Gastroesophageal sphincter (tissue), 4 donors: Measurements from ENCODE around the gene EEFSEC. TPM values are rescaled to one million over a fixed set of nuclear protein-coding genes. Genes with fewer than 3 reads are reported as not detected.
"Not testable (repeated sequence)": the region's sequence is repeated elsewhere in the genome, so short reads cannot be mapped to it uniquely, and the experiment has no call there.

Source experiments
- ATAC-seq: fragments of 150-250 bp; one replicate; pipeline ENCODE4 v1.9.1; 2016; ENCODE audit warnings: mild to moderate bottlenecking, moderate library complexity
- H3K27ac ChIP-seq, 4 donors: fragments of 200-600 bp; sonication (generic) in 3 of 4; 1 replicate in 3 of 4; 2 replicates in 1 of 4; pipeline ENCODE4 v1.5.1; 2016 to 2019
- H3K27me3 ChIP-seq: fragments of 200-600 bp; sonication (generic); one replicate; pipeline ENCODE4 v1.5.1; 2019
- H3K36me3 ChIP-seq, 2 donors: fragments of 200-600 bp; sonication (generic); one replicate each; pipeline ENCODE4 v1.5.1; 2019; ENCODE audit warnings: control low read depth in 1 of 2
- H3K4me1 ChIP-seq, 3 donors: fragments of 200-600 bp; sonication (generic); 1 replicate in 2 of 3; 2 replicates in 1 of 3; pipeline ENCODE4 v1.5.1; 2016 to 2019; ENCODE audit warnings: control low read depth in 2 of 3
- H3K4me3 ChIP-seq, 2 donors: fragments of 200-600 bp; sonication (generic); one replicate each; pipeline ENCODE4 v1.5.1; 2019; ENCODE audit warnings: mild to moderate bottlenecking in 1 of 2, moderate library complexity in 1 of 2
- H3K9me3 ChIP-seq, 3 donors: fragments of 200-600 bp; sonication (generic); one replicate each; pipeline ENCODE4 v1.5.1; 2017 to 2019; ENCODE audit warnings: control low read depth in 2 of 3
- CTCF ChIP-seq, 4 experiments: fragments of 200-600 bp in 2 of 4; fragments of 450-650 bp in 2 of 4; sonication (generic) in 1 of 4; IDR thresholded peaks; one replicate each; pipeline ENCODE4 v1.5.1; 2017 to 2019; ENCODE audit warnings: antibody characterized with exemption in 4 of 4, mild to moderate bottlenecking in 2 of 4, moderate library complexity in 2 of 4
- EP300 ChIP-seq: sonication (generic); formaldehyde crosslinking; IDR thresholded peaks from one replicate; pipeline ENCODE4 v1.6.1; 2017; ENCODE audit warnings: antibody characterized with exemption, mild to moderate bottlenecking
- POLR2A ChIP-seq, 2 donors: fragments of 450-650 bp; IDR thresholded peaks; one replicate each; pipeline ENCODE4 v1.6.1; 2017; ENCODE audit warnings: antibody characterized with exemption in 2 of 2, mild to moderate bottlenecking in 2 of 2, moderate library complexity in 1 of 2
- POLR2AphosphoS5 ChIP-seq: sonication (generic); formaldehyde crosslinking; IDR thresholded peaks from one replicate; pipeline ENCODE4 v1.6.1; 2017; ENCODE audit warnings: antibody characterized with exemption
- WGBS, 2 donors: methylation state at CpG; one replicate each; pipeline ENCODE4 v1.1.5; 2018; ENCODE audit warnings: low coverage in 1 of 2; 5-methylcytosine and 5-hydroxymethylcytosine counted together
- total RNA-seq, 4 donors: library from RNA; depleted of rRNA; stranded (reverse); fragments of >200 nt; gene quantifications; one replicate each; pipeline ENCODE4 v1.1.0, GENCODE V29; 2016

Gene EEFSEC
- total RNA-seq, 4 donors from 2014 or later: 5.8 to 16.5 (median 11.4) TPM

GRCh38 chr3:128152419-128153155 lies 694 bp upstream of the EEFSEC start:
- Histone ChIP-seq H3K27me3 (no peaks in the 10 kb centered on the region), H3K36me3 (peaks cover 0 to 10% of the 10 kb centered on the region in 2 donors), H3K4me3 (peak overlapping the region; percentile 82 to 95), H3K27ac (peak overlapping the region; percentile 79 to 96 (median 92)), H3K4me1 (peaks cover 0 to 16% (median 0%) of the 10 kb centered on the region in 3 donors), H3K9me3 (no peaks in the 10 kb centered on the region)
- TF ChIP-seq EP300: no peak
- TF ChIP-seq POLR2A (IDR thresholded peaks at IDR 0.05): no peak
- no peak for TF ChIP-seq POLR2AphosphoS5
- no peak for TF ChIP-seq CTCF (IDR thresholded peaks at IDR 0.05)
- 80% methylated on average over 2 of the region's 29 CpGs; no CpG with 5 or more reads in 1 of the 2 donors for WGBS, 2 donors
- peak; percentile 53 for ATAC-seq

GRCh38 chr3:128154354-128154753 lies 1.1 kb downstream of the EEFSEC start:
- ATAC-seq: not testable (repeated sequence)
- peak overlapping the region in 2 of 4 donors; percentile 90 to 96 for H3K27ac ChIP-seq

GRCh38 chr3:128155616-128156360 lies 2.5 kb downstream of the EEFSEC start:
- no peak for ATAC-seq
- Histone ChIP-seq H3K9me3 (no peaks in the 10 kb centered on the region), H3K27ac (no peak overlapping the region), H3K4me1 (peaks cover 0 to 16% (median 0%) of the 10 kb centered on the region in 3 donors), H3K36me3 (peaks cover 0 to 17% of the 10 kb centered on the region in 2 donors), H3K27me3 (no peaks in the 10 kb centered on the region), H3K4me3 (no peak overlapping the region)
- TF ChIP-seq CTCF (IDR thresholded peaks at IDR 0.05) (no peak), POLR2A (IDR thresholded peaks at IDR 0.05) (no peak), POLR2AphosphoS5 (no peak), EP300 (no peak)
- WGBS, 2 donors: 75 to 90% methylated on average over 2 to 3 of the region's 3 CpGs

More at GRCh38 chr3:128154354-128154753, 1.1 kb downstream of the EEFSEC start:
- peaks cover 0 to 17% of the 10 kb centered on the region in 2 donors for H3K36me3 ChIP-seq
- H3K27me3 ChIP-seq, H3K9me3 ChIP-seq: not testable (repeated sequence)
- peaks cover 0 to 16% (median 0%) of the 10 kb centered on the region in 3 donors for H3K4me1 ChIP-seq
- peak overlapping the region; percentile 82 to 95 for H3K4me3 ChIP-seq
- 83 to 85% methylated on average over 11 to 15 of the region's 16 CpGs for WGBS, 2 donors

GRCh38 chr3:128160661-128161060 lies 7.4 kb downstream of the EEFSEC start:
- 73 to 92% methylated on average over 4 to 5 of the region's 5 CpGs for WGBS, 2 donors
- no peaks in the 10 kb centered on the region for H3K9me3 ChIP-seq
- no peak overlapping the region for H3K4me3 ChIP-seq
- peaks cover 0 to 23% of the 10 kb centered on the region in 2 donors for H3K36me3 ChIP-seq
- no peaks in the 10 kb centered on the region for H3K27me3 ChIP-seq
- no peak for ATAC-seq
- no peak overlapping the region for H3K27ac ChIP-seq
- no peak for TF ChIP-seq EP300
- no peaks in the 10 kb centered on the region for H3K4me1 ChIP-seq

- no peak for TF ChIP-seq POLR2AphosphoS5
- no peak for TF ChIP-seq CTCF (IDR thresholded peaks at IDR 0.05)
- H3K4me1 ChIP-seq: peaks cover 0 to 6% (median 0%) of the 10 kb centered on the region in 3 donors
- WGBS, 2 donors: 70 to 92% methylated on average over 5 of the region's 5 CpGs
- H3K27me3 ChIP-seq: no peaks in the 10 kb centered on the region
- no peaks in the 10 kb centered on the region for H3K9me3 ChIP-seq
- no peak overlapping the region for H3K4me3 ChIP-seq
- H3K27ac ChIP-seq: no peak overlapping the region
- H3K36me3 ChIP-seq: peaks cover 0 to 17% of the 10 kb centered on the region in 2 donors
- no peak for ATAC-seq
These were observed 10.2 kb downstream of the EEFSEC start for GRCh38 chr3:128163432-128163831.
